ENCODE results near the gene ARHGAP42. TPM values are rescaled to one million over a fixed set of nuclear protein-coding genes. Genes with fewer than 3 reads are reported as not detected.

The ARHGAP42 gene
- total and polyA plus RNA-seq, 8 donors = 0.76 to 4.9 (median 1.8) TPM

DNA sequence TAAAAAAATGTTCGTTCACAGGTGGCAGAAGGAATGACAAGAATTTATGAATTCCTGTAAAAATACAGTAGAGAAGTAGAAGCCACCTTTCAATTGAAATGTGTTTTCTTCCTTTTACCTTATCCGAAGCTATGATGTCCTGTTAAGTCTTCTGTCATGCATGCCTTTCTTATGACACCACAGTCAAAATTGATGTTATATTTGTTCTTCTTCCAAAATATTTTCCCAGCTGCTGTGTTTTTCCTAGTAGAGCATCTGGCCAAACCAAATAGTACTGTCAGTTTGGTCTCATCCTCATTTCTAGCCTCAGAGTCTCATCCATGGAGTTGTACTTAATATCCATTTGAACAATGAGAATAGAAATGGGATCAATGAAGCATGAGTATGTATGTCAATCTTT is 236.5 kb downstream of the ARHGAP42 start:
- H3K27ac ChIP-seq = no peak overlapping the region
- DNase-seq (no peak), FAIRE-seq (no peak), ATAC-seq (no peak)
- no peaks in the 10 kb centered on the region for H3K4me1 ChIP-seq
- no peak overlapping the region for H3K4me3 ChIP-seq
- WGBS, 2 donors = 57 to 65% methylated on average over 2 of the region's 2 CpGs
- TF ChIP-seq, protein P1, sequence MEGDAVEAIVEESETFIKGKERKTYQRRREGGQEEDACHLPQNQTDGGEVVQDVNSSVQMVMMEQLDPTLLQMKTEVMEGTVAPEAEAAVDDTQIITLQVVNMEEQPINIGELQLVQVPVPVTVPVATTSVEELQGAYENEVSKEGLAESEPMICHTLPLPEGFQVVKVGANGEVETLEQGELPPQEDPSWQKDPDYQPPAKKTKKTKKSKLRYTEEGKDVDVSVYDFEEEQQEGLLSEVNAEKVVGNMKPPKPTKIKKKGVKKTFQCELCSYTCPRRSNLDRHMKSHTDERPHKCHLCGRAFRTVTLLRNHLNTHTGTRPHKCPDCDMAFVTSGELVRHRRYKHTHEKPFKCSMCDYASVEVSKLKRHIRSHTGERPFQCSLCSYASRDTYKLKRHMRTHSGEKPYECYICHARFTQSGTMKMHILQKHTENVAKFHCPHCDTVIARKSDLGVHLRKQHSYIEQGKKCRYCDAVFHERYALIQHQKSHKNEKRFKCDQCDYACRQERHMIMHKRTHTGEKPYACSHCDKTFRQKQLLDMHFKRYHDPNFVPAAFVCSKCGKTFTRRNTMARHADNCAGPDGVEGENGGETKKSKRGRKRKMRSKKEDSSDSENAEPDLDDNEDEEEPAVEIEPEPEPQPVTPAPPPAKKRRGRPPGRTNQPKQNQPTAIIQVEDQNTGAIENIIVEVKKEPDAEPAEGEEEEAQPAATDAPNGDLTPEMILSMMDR (IDR thresholded peaks at IDR 0.05) = no peak
- H3K27me3 ChIP-seq = no peaks in the 10 kb centered on the region
- no peaks in the 10 kb centered on the region for H3K36me3 ChIP-seq
- intact Hi-C loops (cut with DNase I) = loop anchor here in 1 of 3 donors (5.0 kb wide), 1 partner anchor 346 kb away; no protein-coding TSS in a partner anchor
- no peaks in the 10 kb centered on the region for H3K9me3 ChIP-seq

DNA sequence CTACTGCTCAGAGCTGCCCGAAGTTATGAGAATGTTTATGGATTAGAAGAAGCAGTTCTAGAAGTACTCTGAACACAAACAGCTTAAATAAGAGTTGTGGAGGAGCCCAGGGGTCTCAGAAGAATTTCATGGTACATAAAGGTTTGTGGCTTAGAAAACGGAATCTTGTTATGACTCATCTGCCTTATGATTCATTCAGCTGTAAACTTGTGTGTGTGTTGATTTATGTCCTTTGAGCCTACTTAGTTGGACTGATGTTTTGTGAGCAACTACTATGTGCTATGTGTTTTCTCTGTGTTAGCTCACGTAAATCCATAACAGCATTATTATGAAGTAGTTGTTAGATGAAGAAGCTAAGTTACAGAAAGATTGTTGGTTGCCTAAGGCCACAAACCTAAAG is 238.8 kb downstream of the ARHGAP42 start:
- intact Hi-C loops (cut with DNase I) = no loop called here
- no peak overlapping the region for H3K27ac ChIP-seq
- H3K9me3 ChIP-seq = no peaks in the 10 kb centered on the region
- H3K36me3 ChIP-seq = no peaks in the 10 kb centered on the region
- TF ChIP-seq, protein P1 (IDR thresholded peaks at IDR 0.05) = no peak
- no peak overlapping the region for H3K4me3 ChIP-seq
- WGBS, 2 donors = 74 to 84% methylated on average over 3 of the region's 3 CpGs
- H3K27me3 ChIP-seq = no peaks in the 10 kb centered on the region
- DNase-seq = no peak
- H3K4me1 ChIP-seq = no peaks in the 10 kb centered on the region
- no peak for ATAC-seq
- FAIRE-seq = no peak

- Histone ChIP-seq H3K9me3 (no peaks in the 10 kb centered on the region), H3K27ac (no peak overlapping the region), H3K4me3 (no peak overlapping the region), H3K36me3 (no peaks in the 10 kb centered on the region), H3K4me1 (no peaks in the 10 kb centered on the region), H3K27me3 (no peaks in the 10 kb centered on the region)
- FAIRE-seq = no peak
- no peak for DNase-seq
- intact Hi-C loops (cut with DNase I) = no loop called here
- TF ChIP-seq, protein P1 (IDR thresholded peaks at IDR 0.05) = no peak
- WGBS, 2 donors = 77 to 81% methylated on average over 5 of the region's 5 CpGs
- no peak for ATAC-seq
These were observed 240.5 kb downstream of the ARHGAP42 start for GRCh38 chr11:100927579-100927978.

GRCh38 chr11:100928426-100928825 is 241.3 kb downstream of the ARHGAP42 start:
- DNase-seq (no peak), FAIRE-seq (no peak), ATAC-seq (no peak)
- no peak overlapping the region for H3K4me3 ChIP-seq
- TF ChIP-seq, protein P1 (IDR thresholded peaks at IDR 0.05) = no peak
- 81 to 86% methylated on average over 2 of the region's 2 CpGs for WGBS, 2 donors
- H3K36me3 ChIP-seq = no peaks in the 10 kb centered on the region
- no peaks in the 10 kb centered on the region for H3K9me3 ChIP-seq
- no peak overlapping the region for H3K27ac ChIP-seq
- H3K27me3 ChIP-seq = no peaks in the 10 kb centered on the region
- intact Hi-C loops (cut with DNase I) = no loop called here
- H3K4me1 ChIP-seq = no peaks in the 10 kb centered on the region

DNA sequence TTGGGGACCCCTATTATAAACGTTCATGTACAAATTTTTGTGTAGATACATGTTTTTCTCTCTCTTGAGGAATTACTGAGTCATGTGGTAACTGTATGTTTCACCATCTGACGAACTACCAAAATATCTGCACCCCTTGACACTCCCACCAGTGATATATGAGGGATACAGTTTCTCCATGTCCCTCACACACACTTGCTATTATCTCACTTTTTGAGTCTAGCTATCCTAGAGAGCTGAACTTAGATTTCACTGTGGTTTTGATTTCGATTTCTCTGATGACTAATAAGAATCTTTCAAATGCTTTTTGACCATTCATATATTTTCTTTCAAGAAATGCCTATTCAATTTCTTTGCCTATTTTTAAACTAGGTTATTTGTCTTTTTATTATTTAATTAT is 242.3 kb downstream of the ARHGAP42 start:
- Histone ChIP-seq H3K27ac (no peak overlapping the region), H3K9me3 (no peaks in the 10 kb centered on the region), H3K4me3 (no peak overlapping the region), H3K4me1 (no peaks in the 10 kb centered on the region), H3K36me3 (no peaks in the 10 kb centered on the region), H3K27me3 (no peaks in the 10 kb centered on the region)
- TF ChIP-seq, protein P1 (IDR thresholded peaks at IDR 0.05) = no peak
- intact Hi-C loops (cut with DNase I) = no loop called here
- no peak for DNase-seq
- WGBS, 2 donors = 39 to 41% methylated on average over 3 of the region's 3 CpGs
- no peak for FAIRE-seq
- no peak for ATAC-seq
